Sigmoid colon (tissue), 7 donors: ENCODE results near the gene OTUD3. TPM values are rescaled to one million over a fixed set of nuclear protein-coding genes. Genes with fewer than 3 reads are reported as not detected.

Source experiments
- DNase-seq: peaks from one replicate; pipeline ENCODE4 v3.0.0-alpha.2; 2019
- H3K27ac ChIP-seq, 4 donors: fragments of 200-600 bp; sonication (generic); one replicate each; pipeline ENCODE4 v1.5.1; 2016 to 2019; ENCODE audit warnings: mild to moderate bottlenecking in 1 of 4
- H3K27me3 ChIP-seq, 3 donors: fragments of 200-600 bp; sonication (generic); one replicate each; pipeline ENCODE4 v1.5.1; 2019; ENCODE audit warnings: mild to moderate bottlenecking in 1 of 3
- H3K36me3 ChIP-seq, 4 donors: fragments of 200-600 bp; sonication (generic); one replicate each; pipeline ENCODE4 v1.5.1; 2016 to 2019
- H3K4me1 ChIP-seq, 4 donors: fragments of 200-600 bp; sonication (generic); one replicate each; pipeline ENCODE4 v1.5.1; 2017 to 2019
- H3K4me3 ChIP-seq, 4 donors: fragments of 200-600 bp; sonication (generic); one replicate each; pipeline ENCODE4 v1.5.1; 2017 to 2019; ENCODE audit warnings: mild to moderate bottlenecking in 2 of 4, moderate library complexity in 1 of 4
- H3K9me3 ChIP-seq, 4 donors: fragments of 200-600 bp in 3 of 4; sonication (generic) in 3 of 4; one replicate each; pipeline versions ENCODE4 v1.5.1 to v1.6.1; 2013 to 2019
- CTCF ChIP-seq, 4 experiments: fragments of 450-650 bp in 3 of 4; fragments of 200-600 bp in 1 of 4; IDR thresholded peaks; one replicate each; pipeline ENCODE4 v1.5.1; 2016 to 2019; ENCODE audit warnings: antibody characterized with exemption in 4 of 4, mild to moderate bottlenecking in 3 of 4, moderate library complexity in 2 of 4
- EP300 ChIP-seq, 4 donors: sonication (generic); formaldehyde crosslinking; IDR thresholded peaks; one replicate each; pipeline ENCODE4 v1.6.1; 2017; ENCODE audit warnings: antibody characterized with exemption in 4 of 4
- POLR2A ChIP-seq, 2 donors: fragments of 450-650 bp; IDR thresholded peaks; one replicate each; pipeline ENCODE4 v1.6.1; 2016; ENCODE audit warnings: antibody characterized with exemption in 2 of 2, mild to moderate bottlenecking in 2 of 2, moderate library complexity in 2 of 2
- POLR2AphosphoS5 ChIP-seq, 4 donors: sonication (generic); formaldehyde crosslinking; IDR thresholded peaks; one replicate each; pipeline ENCODE4 v1.6.1; 2017; ENCODE audit warnings: antibody characterized with exemption in 4 of 4
- WGBS, 2 donors: extraction: QIAGEN DNeasy Blood & Tissue Kit; methylation state at CpG; one replicate each; pipeline ENCODE4 v1.1.7; 2013; 5-methylcytosine and 5-hydroxymethylcytosine counted together
- intact Hi-C: fragments of 100-400 bp; cut with DNase I; formaldehyde crosslinking; loops from one replicate; pipeline ENCODE4 v1.15.1; 2023
- polyA plus RNA-seq, 3 donors: library from polyadenylated mRNA; stranded (reverse); fragments of 200-250 nt; gene quantifications; one replicate each; pipeline ENCODE4 v1.2.3, GENCODE V29; 2013
- total RNA-seq, 4 donors: library from RNA; depleted of rRNA; stranded (reverse); fragments of >200 nt; gene quantifications; one replicate each; pipeline ENCODE4 v1.1.0, GENCODE V29; 2016
- donor health status: healthy with polysubstance abuse.
- donor health status: Bipolar disorder and iron deficiency.
- donor health status: healthy.

OTUD3 gene
- total and polyA plus RNA-seq, 7 donors = 0.60 to 9.2 (median 5.4) TPM

DNA sequence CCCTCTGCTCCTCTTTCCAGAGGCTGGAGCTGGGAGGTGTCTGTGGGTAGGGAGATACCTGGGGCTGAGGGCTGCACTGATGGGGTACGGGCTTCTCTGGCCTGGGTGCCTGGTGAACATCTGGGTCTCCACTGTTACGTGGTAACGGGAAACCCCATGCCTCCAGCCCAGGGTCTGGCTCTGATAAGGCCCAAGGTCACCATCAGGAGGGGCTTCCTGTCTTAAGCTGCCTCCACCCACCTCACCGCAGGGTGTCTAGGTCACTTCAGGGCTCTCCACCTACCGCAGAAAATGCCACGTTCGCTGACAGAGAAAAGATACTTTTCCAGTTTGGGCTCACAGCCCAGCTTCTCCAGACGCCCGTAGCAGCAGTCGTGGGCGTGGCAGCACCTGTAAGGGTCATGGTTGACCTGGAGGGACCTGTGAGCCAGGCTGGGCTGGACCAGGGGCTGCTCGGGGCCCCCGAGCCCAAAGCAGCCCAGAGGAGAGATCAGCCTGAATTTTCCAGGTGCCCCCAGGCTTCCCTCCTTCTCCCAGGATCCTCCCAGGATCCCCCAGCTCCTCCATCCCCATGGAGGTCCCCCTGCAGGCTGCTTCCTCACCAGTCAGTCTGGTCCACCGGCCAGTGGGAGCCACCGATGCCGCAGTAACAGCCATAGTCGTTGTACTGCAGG is 40.0 kb downstream of the OTUD3 start:
- DNase-seq = no peak
- intact Hi-C loops = no loop called here
- no peaks in the 10 kb centered on the region for H3K9me3 ChIP-seq
- no peak overlapping the region for H3K4me3 ChIP-seq
- H3K27ac ChIP-seq = no peak overlapping the region
- no peak for TF ChIP-seq CTCF (IDR thresholded peaks at IDR 0.05)
- no peak for TF ChIP-seq POLR2AphosphoS5 (IDR thresholded peaks at IDR 0.05)
- no peak for TF ChIP-seq EP300 (IDR thresholded peaks at IDR 0.05)
- TF ChIP-seq POLR2A (IDR thresholded peaks at IDR 0.05) = no peak
- no peaks in the 10 kb centered on the region for H3K36me3 ChIP-seq
- 39 to 70% methylated on average over 17 of the region's 17 CpGs for WGBS, 2 donors
- H3K27me3 ChIP-seq = no peaks in the 10 kb centered on the region
- no peaks in the 10 kb centered on the region for H3K4me1 ChIP-seq

- H3K36me3 ChIP-seq = no peaks in the 10 kb centered on the region
- H3K27ac ChIP-seq = no peak within 1 kb of the TSS
- no peaks in the 10 kb centered on the region for H3K27me3 ChIP-seq
- no peak within 1 kb of the TSS for H3K4me3 ChIP-seq
- no peaks in the 10 kb centered on the region for H3K9me3 ChIP-seq
- no peaks in the 10 kb centered on the region for H3K4me1 ChIP-seq
- no peak for TF ChIP-seq CTCF (IDR thresholded peaks at IDR 0.05)
- no peak for TF ChIP-seq POLR2A (IDR thresholded peaks at IDR 0.05)
- no peak for TF ChIP-seq POLR2AphosphoS5 (IDR thresholded peaks at IDR 0.05)
- no peak for TF ChIP-seq EP300 (IDR thresholded peaks at IDR 0.05)
- 67 to 71% methylated on average over 14 of the region's 14 CpGs for WGBS, 2 donors
- no peak for DNase-seq
- intact Hi-C loops = no loop called here
Observed at GRCh38 chr1:19923137-19923952, 41.1 kb downstream of the OTUD3 start, which contains the start of gene PLA2G2E. Gene PLA2G2E, minus strand, starts transcription at chr1:19923617. Its CDS starts 58 bp downstream, at chr1:19923559.

DNA sequence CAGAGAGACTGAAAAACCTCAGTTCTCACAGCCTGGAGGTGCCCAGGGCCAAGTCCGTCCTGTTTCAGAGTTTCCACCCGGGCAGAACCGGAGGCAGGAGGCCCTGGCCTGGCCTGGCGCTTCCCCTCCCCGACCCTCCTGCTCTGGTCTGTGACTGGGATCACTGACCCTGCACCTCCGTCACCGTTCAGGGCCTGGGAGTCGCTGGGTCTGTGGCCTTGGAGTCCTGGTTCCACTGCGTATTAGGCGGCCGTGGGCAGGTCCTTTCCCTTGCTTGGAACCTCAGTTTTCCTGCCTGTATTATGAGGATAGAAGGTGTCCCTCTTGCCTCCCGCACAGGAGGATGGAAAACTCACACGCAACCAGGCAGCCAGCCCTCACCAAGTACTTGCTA is 41.8 kb downstream of the OTUD3 start:
- no peaks in the 10 kb centered on the region for H3K9me3 ChIP-seq

DNA sequence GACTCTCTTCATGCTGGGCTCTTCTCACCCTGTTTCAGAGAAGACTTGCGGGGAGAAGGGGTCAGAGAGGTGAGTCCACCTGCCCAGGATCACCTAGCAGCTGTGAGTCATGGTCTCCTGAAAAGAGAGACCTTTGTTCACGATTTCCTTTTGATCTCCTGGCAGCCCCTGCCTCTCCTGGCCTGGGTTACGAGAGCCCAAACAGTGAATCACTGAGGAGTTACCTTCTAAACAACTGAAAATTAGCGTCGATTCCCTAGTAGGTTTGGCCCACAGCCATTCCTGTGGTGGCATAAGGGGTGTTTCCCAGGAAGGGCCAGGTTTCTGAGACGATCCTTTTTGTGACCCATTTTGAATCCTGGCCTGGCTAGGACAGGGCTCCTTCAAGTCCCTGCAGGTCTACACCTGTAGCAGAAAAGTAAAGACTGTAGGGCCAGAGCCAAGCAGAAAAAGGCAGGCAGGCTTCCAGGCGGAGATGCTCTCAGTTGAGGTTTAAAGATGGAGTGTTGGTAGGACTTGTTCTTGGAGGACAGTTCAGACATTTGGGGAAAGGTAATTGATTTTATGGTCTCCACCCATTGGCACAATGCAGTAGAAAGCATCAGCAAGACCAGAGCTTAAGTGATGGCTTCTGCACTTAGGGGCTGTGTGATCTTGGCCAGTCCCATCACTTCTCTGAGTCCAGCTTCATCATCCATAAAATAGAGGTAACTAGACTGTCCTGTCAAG is 43.3 kb downstream of the OTUD3 start:
- TF ChIP-seq CTCF (IDR thresholded peaks at IDR 0.05) = no peak
- TF ChIP-seq POLR2AphosphoS5 (IDR thresholded peaks at IDR 0.05) = no peak
- no peak for TF ChIP-seq POLR2A (IDR thresholded peaks at IDR 0.05)
- TF ChIP-seq EP300 (IDR thresholded peaks at IDR 0.05) = no peak
- H3K9me3 ChIP-seq = no peaks in the 10 kb centered on the region
- intact Hi-C loops = no loop called here
- no peaks in the 10 kb centered on the region for H3K36me3 ChIP-seq
- H3K27me3 ChIP-seq = no peaks in the 10 kb centered on the region
- H3K27ac ChIP-seq = no peak overlapping the region
- 36 to 68% methylated on average over 7 of the region's 7 CpGs for WGBS, 2 donors
- H3K4me3 ChIP-seq = no peak overlapping the region
- no peaks in the 10 kb centered on the region for H3K4me1 ChIP-seq
- DNase-seq = no peak

More for the DNA sequence above, 41.8 kb downstream of the OTUD3 start:
- Histone ChIP-seq H3K4me3 (no peak overlapping the region), H3K27me3 (no peaks in the 10 kb centered on the region), H3K27ac (no peak overlapping the region), H3K4me1 (no peaks in the 10 kb centered on the region), H3K36me3 (no peaks in the 10 kb centered on the region)
- TF ChIP-seq POLR2AphosphoS5 (IDR thresholded peaks at IDR 0.05) = no peak
- TF ChIP-seq EP300 (IDR thresholded peaks at IDR 0.05) = no peak
- TF ChIP-seq CTCF (IDR thresholded peaks at IDR 0.05) = no peak
- no peak for TF ChIP-seq POLR2A (IDR thresholded peaks at IDR 0.05)
- no peak for DNase-seq
- 84 to 85% methylated on average over 13 of the region's 13 CpGs for WGBS, 2 donors
- intact Hi-C loops = no loop called here
